ENCODE data around the gene PIGT.

Gene PIGT

DNA sequence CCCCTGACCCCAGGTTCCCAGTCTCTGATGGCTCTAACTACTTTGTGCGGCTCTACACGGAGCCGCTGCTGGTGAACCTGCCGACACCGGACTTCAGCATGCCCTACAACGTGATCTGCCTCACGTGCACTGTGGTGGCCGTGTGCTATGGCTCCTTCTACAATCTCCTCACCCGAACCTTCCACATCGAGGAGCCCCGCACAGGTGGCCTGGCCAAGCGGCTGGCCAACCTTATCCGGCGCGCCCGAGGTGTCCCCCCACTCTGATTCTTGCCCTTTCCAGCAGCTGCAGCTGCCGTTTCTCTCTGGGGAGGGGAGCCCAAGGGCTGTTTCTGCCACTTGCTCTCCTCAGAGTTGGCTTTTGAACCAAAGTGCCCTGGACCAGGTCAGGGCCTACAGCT, 9.6 kb downstream of the PIGT start:
- intact Hi-C loops (cut with DNase I): no loop called here
- DNase-seq: peak in 1 of 10 donors; percentile 55

DNA sequence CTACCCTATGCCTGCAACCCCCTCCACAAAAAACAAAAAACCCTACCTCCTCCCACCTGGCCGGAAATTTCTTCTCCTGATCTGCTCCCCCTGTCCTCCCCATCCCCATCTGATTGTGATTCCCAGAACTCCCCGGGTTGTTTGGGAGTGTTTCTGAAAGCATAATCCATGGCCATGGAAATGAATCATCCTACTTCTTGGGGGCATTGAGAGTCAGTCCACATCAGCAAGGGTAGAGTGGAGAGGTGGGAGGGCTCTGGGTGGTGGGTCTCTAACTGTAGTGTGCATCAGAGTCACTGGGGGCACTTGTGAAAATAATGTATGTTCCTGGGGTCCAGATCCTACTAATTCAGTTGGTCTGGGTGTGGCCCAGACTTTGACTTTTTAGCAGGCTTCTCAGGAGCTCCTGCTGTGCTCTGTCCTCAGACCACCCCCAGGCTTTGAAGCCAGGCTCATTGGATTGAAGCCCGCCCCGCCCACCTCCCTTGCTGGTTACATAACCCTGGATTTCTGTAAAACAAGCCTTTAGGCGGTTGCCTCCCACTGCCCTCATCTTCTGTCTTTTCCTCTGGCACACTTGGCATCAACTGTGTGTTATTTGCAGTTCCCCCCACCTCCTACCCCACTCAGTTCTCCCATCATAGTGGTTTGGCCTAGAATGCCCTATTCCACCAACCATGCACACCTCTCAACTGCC, 10.5 kb downstream of the PIGT start:
- intact Hi-C loops (cut with DNase I): no loop called here

DNA sequence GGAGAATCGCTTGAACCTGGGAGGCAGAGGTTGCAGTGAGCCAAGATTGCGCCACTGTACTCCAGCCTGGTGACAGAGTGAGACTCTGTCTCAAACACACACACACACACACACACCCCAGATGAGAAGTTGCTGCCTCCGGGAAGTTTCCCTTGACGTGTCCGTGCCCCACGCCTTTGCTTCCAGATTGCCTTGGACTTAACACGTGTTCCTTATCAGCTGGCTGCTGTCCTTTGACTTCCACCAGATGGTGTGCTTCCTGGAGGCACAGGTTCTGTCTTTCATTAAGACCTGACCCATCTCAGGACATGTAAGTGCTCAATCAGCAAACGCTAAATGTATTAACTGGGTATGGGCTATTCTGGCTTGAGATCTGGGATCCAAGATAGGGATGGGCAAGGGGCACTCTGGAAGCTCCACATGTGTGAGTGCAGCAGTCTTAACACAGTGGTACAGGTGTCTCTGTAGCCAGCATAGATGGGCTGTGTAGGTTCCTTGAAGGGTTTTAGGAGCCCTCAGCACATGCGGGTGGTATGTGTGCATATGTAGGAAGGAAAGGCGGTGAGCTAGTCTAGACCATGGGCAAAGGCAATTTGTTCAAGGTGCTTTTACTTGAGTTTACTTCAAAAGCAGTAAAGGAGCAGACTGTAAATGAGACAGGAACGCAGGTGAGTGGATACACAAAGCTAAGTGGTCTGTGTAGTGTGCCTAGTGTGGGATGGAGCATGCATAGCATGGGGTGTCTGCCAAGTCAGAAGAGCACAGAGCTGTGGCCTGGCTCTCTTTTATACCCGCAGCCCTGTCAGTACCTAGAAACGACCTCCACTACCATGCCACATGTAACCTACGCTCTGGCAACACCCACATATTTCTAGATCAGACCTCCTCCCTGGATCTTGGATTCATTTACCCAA, 11.6 kb downstream of the PIGT start:
- intact Hi-C loops (cut with DNase I): no loop called here

More for the DNA sequence above, 10.5 kb downstream of the PIGT start:
- peak in 8 of 10 donors; percentile 51 to 94 (median 69) for DNase-seq

DNA sequence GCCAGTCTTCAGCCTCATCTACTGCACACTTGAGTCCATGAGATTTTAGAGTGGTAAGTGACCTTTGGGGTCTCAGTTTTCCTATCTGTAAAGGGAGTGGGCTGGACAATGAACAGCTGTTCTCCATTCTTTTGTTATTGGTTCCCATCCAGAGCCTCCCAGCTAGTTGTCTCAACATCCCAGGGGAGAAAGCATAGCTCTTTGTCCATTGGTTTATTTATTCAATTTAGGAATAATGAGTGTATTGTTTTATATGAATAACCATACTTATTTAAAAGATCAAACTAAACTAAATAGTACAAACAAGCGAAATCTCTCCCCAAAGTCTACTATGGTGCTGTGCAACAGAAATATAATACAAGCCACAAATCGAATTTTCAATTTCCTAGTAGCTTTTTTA, 13.7 kb downstream of the PIGT start:
- peak in 1 of 10 donors; percentile 21 for DNase-seq
- intact Hi-C loops (cut with DNase I): no loop called here

More for the DNA sequence above, 11.6 kb downstream of the PIGT start:
- DNase-seq: peak in 1 of 10 donors; percentile 68

DNA sequence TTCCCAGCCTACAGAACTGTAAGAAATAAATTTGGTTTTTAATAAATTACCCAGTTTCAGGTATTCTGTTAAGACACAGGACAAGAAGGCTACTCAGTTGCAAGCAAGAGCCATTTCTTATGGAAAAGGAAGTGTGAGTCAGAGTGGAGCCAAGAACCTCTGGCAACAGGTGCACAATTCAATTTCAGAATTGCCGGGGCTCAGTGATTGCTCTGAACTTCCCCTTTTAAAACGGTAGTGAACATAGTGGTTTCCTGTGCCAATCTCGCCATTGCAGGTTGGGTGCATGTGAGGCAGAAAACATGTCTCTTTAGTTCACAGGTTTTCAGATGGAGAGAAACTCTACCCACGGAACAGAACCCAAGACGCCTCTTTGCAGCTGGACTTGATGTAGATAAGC, 16.4 kb downstream of the PIGT start:
- no peak for DNase-seq
- intact Hi-C loops (cut with DNase I): no loop called here

DNA sequence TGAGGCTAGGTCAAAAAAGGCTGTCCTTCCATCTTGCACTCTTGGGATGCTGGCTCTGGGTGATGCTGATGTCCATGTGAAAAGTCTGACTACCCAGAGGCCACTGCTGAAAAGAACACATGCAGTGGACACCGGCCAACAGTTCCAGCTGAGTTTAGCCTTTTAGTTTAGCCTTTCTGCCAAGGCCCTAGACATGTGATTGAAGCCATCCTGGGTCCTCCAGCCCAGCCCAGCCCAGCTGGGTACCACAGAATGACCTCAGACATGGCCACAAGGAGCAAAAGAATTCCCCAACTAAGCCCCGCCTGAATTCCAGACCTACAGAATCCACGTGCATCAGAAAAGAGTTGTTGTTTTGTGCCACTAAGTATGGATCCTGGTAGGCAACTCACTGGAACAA, 17.4 kb downstream of the PIGT start:
- intact Hi-C loops (cut with DNase I): loop anchor here (1.0 kb wide), 1 partner anchor 70 kb away; the partner anchor contains the start of gene SYS1
- DNase-seq: peak; percentile 68 to 98 (median 88)

DNA sequence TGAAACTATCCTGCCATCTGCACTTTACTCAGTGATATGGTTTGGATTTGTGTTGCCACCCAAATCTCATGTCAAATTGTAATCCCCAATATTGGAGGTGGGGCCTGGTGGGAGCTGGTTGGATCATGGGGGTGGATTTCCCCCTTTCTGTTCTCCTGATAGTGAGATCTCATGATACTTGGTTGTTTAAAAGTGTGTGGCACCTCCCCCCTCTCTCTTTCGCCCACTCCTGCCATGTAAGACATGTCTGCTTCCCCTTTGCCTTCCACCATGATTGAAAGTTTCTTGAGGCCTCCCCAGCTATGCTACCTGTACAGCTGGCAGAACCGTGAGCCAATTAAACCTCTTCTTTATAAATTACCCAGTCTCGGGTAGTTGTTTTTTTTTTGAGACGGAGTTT, 18.0 kb downstream of the PIGT start:
- DNase-seq: no peak
- intact Hi-C loops (cut with DNase I): loop anchor here (1.0 kb wide), 1 partner anchor 71 kb away; the partner anchor contains the start of gene SYS1

DNA sequence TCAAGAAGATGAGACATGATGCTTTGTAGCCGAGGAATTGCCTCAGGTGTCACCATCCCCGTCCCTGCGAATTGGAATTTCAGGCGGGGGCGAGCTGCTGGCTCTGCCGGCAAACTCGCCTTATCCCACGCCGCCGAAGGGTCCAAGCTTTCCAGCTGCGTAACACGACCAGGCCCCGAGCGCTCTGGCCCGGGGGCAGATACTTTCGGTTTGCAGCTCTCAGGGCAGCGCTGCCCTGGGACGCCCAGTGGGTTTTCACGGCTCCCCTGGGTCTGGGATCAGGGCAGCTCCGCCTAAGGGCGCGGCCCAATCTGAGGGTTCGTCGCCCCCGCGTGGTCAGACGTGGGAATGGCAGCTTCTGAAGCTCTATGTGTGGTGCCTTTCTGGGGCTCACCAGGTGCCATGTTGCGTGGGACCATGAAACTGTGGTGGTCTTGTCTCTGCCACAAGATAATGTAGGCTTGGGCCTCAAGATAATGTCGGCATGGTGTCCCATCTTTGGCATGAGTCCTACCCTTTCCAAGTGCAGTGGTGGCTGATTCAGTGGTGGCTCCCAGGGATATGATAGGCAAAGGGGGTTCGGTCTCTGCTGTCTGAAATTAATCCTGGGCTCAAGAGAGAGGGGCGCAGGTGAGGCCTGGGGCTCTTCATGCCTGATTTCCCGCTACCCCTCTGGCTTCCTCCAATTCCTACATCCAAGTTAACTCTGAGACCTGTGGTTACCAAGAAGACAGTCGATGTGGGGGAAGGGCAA, 21.0 kb downstream of the PIGT start:
- intact Hi-C loops (cut with DNase I): loop anchor here (2.0 to 5.0 kb wide), 2 partner anchors 62 to 115 kb away; no protein-coding TSS in a partner anchor
- peak; percentile 82 to 99 (median 92) for DNase-seq

DNA sequence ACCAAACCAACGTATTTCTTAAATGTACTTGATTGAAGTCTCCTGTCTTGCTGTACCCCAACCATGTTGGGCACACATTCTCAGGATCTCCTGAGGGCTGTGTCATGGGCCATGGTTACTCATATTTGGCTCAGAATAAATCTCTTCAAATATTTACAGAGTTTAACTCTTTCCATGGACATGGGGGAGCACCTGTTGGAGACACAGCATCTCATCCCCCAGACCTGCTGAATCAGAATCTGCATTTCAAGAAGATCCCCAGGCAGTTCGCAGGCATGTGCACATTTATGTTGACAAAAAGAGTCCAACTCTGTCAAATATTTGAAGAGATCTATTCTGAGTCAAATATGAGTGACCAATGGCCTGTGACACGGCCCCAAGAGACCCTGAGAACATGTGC, 24.5 kb downstream of the PIGT start:
- DNase-seq: no peak
- intact Hi-C loops (cut with DNase I): no loop called here

DNA sequence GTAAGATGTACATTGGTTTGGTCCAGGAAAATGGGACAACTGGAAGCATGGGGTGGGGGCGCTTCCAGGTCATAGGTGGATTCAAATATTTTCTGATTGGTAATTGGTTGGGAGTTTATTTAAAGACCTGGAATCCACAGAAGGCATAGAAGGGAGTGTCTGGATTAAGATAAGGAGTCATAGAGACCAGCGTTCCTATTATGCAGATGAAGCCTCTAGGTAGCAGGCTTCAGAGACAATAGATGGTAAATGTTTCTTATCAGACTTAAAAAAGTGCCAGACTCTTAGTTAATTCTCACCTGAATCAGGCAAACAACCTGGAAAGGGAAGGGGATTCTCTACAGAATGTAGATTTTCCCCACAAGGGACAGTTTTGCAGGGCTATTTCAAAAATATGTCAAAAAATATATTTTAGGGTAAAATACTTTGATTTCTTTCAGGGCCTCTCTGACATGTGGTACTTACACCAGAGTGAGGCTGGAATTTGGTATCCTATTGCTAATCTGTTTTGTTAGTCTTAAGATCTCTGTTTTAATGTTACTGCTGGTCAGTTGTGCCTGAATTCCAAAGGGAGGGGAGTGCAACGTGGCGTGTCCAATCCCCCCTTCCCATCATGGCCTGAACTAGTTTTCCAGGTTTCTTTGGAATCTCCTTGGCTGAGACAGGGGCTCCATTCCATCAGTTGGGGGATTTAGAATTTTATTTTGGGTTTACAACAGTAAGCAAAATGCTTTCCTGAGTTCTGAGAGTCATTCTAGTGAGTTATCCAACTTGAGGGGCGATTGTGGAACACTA, 25.1 kb downstream of the PIGT start:
- intact Hi-C loops (cut with DNase I): no loop called here
- DNase-seq: no peak

DNA sequence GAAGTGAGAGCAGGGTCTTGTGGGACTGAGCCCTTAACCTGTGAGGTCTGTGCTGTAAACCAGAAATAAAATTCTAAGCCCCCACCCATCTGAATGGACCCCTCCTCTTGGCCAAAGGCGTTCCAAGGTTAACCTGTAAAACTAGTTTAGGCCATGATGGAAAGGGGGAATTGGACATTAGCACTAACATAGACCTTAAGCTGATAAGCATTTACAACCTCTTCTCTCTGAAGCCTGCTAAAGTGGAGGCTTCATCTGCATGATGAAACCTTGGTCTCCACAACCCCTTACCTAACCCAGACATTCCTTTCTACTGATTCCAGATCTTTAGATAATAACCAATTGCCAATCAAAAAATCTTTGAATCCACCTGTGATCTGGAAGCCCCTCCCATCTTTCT, 25.8 kb downstream of the PIGT start:
- no peak for DNase-seq
- intact Hi-C loops (cut with DNase I): no loop called here

DNA sequence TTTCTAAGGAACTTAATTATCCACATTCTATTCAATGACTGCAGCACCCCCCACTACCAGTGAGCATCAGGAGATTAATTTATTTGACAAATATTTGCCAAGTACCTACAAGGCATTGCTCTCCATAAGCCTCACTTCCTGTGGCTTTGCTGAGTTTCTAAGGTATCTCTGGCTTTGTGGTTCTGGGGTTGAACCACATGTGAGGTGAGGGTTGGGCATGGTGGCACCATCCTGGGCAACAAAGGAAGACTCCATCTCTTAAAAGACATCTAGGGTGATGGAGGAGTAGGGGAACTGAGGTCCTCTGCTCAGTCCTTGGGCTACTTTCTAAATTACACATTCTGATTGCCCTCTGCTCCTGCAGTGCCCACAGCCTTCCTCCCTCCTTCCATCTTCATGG, 28.1 kb downstream of the PIGT start:
- DNase-seq: no peak
- intact Hi-C loops (cut with DNase I): no loop called here

DNA sequence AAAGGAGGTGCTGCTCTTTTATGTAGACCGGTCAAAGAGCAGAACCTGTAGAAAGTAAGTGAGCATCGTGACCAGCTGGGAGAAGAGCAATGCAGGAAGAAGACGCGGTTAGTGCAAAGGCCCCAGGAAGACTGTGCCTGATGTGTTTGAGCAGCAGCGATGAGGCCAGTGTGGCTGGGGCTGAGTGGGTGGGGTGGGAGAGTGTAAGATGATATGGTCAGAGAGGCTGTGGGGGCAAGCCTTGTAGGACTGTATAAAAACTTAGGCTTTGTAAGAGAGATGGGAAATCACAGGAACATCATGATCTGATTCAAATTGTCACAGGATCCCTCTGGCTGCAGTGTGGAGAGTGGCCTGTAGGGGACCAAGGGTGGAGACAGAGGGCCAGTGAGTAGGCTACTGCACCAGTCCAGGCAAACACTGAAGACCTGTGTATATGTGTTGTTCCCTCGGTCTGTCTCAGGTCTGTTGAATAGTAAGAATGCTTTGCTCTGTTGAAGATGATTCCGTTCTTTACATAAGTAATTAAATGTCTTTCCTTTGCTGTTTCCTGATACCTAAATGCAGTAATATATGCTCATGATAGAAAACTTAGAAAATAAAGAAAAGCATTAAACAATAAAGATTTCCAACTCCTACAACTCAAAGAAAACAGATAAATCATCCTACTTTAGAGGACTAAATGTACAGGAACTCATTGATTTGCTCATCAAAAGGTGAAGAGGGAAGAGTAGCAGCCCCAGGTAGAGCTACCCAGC, 30.0 kb downstream of the PIGT start:
- peak in 1 of 10 donors; percentile 66 for DNase-seq
- intact Hi-C loops (cut with DNase I): no loop called here

DNA sequence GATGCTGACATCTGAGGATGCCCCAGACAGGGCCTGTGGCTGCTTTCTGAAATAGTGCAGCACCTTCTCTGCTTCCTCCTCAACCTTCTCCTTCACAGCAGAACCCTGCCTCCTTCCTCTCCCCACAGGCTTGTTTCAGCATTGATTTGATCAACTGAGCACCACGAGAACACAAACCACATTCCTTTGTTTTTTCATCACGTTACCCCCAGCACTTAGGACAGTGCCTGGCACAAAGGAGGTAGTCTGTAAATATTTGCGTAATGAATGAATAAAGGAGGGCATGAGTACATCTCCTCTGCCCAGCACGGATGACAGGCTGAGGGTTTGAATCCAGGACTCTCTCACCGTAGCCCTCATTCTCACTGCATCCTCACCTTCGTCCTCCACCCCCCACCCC, 32.3 kb downstream of the PIGT start:
- no peak for DNase-seq
- intact Hi-C loops (cut with DNase I): no loop called here

DNA sequence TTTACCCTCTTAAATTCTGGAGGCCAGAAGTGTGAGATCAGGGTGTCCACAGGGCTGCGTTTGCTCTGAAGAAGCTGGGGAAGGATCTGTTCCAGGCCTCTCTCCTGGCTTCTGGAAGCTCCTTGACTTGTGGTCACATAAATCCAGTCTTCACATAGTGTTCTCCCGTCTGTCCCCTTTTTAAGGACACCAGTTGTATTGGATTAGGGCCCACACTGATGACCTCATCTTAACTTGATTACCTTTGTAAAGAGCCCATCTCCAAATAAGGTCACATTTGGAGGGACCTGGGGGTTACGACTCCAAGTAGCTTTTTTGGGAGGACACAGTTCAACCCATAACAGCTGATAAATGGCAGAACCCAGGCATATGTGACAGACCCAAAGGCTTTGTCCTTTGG, 33.6 kb downstream of the PIGT start:
- DNase-seq: no peak
- intact Hi-C loops (cut with DNase I): no loop called here

DNA sequence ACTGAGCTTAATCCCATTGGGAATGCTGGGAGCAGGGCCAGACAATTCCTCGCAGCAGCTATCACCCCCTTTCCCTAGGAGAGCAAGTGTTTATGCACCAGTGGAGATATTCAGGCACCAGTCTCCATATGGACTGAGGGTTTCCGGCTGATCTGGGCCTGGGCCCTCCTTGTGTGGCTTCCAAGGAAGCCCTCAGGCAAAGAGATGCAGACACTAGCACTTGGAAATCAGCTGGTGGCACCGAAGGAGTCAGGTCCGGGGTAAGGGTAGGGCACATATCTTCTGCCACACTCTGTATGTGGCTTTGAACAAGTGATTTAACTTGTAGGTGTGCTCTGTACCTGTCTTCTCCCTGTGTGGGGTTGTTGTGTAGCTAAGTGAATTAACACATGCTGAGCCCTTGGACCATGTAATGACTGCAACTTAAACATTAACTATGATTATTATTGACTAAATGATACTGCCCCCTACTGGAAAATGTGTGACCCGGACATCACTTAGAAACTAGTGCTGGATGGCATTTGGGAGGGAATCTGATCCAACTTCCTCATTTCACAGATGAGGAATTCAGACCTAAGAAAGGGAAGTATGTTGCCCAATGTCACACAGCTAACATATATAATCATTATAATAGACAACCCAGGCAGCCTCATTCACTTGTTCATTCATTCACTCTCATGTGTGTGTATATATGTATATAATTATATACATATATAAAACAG, 34.3 kb downstream of the PIGT start:
- intact Hi-C loops (cut with DNase I): no loop called here
- DNase-seq: no peak

DNA sequence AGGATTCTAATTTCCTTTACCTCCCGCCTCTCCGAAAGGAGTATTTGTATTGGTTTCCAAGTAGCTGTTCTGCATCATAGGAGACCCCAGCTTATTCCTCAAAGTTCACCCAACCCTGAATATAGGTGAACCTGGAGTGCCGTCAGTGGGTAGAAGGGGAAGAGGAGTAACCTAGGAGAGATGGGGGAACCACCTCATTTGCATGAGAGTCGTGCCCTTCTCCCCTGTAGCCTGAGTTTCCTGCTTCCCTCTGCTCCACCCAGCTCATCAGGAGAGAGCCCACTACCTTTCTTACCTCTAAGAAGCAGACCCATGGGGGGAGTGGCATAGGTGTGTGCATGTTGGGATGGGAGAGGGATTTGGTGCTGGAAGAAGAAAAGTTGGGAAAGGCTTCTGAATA, 36.3 kb downstream of the PIGT start:
- intact Hi-C loops (cut with DNase I): no loop called here
- DNase-seq: no peak

Measured in posterior cingulate gyrus (tissue), 11 donors.